ENCODE data around the gene PRAME.

- TF ChIP-seq NFIC (IDR thresholded peaks at IDR 0.05): no peak
- TF ChIP-seq MAX (IDR thresholded peaks at IDR 0.05): no peak
- no peak for TF ChIP-seq TCF12 (IDR thresholded peaks at IDR 0.05; ENCODE audit: low read depth)
- TF ChIP-seq CREB1 (IDR thresholded peaks at IDR 0.05; ENCODE audit: low read depth): no peak
- no peak for TF ChIP-seq TEAD4 (IDR thresholded peaks at IDR 0.05)
- TF ChIP-seq EP300 (IDR thresholded peaks at IDR 0.05; ENCODE audit: borderline replicate concordance): no peak
- TF ChIP-seq TAF1 (IDR thresholded peaks at IDR 0.05; ENCODE audit: low read depth): no peak
- TF ChIP-seq EGR1 (IDR thresholded peaks at IDR 0.05): no peak
- no peak for TF ChIP-seq YY1 (IDR thresholded peaks at IDR 0.05; ENCODE audit: low read depth)
Observed at GRCh38 chr22:22521631-22522030, 37.4 kb downstream of the PRAME start.

All from Ishikawa (cell line).